Measurements from ENCODE around the gene DRD5.

Gene DRD5

DNA sequence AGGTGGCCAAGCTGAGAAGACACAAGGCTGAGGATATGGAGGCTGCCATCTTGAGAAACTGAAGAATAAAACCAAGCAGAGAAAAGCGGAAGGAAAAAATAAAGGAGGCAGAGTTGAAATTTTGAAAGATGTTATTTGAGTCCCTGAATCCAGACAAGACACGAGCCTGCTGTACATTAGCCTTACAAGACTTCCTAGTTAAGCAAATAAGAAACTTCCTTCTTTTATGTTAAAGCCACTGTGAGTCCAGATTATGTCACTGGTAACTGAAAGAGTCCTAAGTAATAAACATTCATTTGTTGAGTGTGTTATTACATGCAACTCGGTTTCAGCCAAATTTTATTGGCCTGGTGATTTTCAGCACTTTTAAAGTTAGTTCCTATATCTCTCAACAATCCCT, 30.4 kb downstream of the DRD5 start:
- TF ChIP-seq EP300 (IDR thresholded peaks at IDR 0.05; ENCODE audit: borderline replicate concordance) (no peak), CREB1 (IDR thresholded peaks at IDR 0.05; ENCODE audit: low read depth) (no peak), TEAD4 (IDR thresholded peaks at IDR 0.05) (no peak), TCF12 (IDR thresholded peaks at IDR 0.05; ENCODE audit: low read depth) (no peak)
- TF ChIP-seq, protein P1, sequence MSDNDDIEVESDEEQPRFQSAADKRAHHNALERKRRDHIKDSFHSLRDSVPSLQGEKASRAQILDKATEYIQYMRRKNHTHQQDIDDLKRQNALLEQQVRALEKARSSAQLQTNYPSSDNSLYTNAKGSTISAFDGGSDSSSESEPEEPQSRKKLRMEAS (IDR thresholded peaks at IDR 0.05) = no peak

GRCh38 chr4:9812501-9813340, 31.3 kb downstream of the DRD5 start:
- TF ChIP-seq NFIC (IDR thresholded peaks at IDR 0.05) (no peak), RAD21 (IDR thresholded peaks at IDR 0.05; ENCODE audit: low read depth) (no peak), FOXM1 (IDR thresholded peaks at IDR 0.05; ENCODE audit: borderline replicate concordance, low read depth) (no peak), ZBTB7A (IDR thresholded peaks at IDR 0.05; ENCODE audit: low read depth) (no peak), EGR1 (IDR thresholded peaks at IDR 0.05) (no peak), TEAD4 (IDR thresholded peaks at IDR 0.05) (no peak), USF1 (IDR thresholded peaks at IDR 0.05) (no peak)

DNA sequence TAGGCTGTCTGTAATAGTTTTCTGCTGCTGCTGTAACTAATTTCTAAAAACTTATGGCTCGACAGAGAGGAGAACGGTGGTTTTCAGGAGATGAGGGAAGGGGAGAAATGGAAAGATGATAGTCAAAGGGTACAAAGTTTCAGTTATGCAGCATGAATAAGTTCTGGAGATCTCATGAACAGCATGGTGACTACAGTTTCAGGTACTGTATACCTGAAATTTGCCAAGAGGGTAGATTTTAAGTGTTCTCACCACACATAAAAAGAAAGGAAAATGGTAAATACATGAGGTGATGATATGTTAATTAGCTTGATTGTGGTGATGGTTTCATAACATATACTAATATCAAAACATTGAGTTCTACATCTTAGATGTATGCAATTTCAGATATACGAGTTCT, 34.9 kb downstream of the DRD5 start:
- TF ChIP-seq, protein P2, sequence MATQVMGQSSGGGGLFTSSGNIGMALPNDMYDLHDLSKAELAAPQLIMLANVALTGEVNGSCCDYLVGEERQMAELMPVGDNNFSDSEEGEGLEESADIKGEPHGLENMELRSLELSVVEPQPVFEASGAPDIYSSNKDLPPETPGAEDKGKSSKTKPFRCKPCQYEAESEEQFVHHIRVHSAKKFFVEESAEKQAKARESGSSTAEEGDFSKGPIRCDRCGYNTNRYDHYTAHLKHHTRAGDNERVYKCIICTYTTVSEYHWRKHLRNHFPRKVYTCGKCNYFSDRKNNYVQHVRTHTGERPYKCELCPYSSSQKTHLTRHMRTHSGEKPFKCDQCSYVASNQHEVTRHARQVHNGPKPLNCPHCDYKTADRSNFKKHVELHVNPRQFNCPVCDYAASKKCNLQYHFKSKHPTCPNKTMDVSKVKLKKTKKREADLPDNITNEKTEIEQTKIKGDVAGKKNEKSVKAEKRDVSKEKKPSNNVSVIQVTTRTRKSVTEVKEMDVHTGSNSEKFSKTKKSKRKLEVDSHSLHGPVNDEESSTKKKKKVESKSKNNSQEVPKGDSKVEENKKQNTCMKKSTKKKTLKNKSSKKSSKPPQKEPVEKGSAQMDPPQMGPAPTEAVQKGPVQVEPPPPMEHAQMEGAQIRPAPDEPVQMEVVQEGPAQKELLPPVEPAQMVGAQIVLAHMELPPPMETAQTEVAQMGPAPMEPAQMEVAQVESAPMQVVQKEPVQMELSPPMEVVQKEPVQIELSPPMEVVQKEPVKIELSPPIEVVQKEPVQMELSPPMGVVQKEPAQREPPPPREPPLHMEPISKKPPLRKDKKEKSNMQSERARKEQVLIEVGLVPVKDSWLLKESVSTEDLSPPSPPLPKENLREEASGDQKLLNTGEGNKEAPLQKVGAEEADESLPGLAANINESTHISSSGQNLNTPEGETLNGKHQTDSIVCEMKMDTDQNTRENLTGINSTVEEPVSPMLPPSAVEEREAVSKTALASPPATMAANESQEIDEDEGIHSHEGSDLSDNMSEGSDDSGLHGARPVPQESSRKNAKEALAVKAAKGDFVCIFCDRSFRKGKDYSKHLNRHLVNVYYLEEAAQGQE (IDR thresholded peaks at IDR 0.05; ENCODE audit: low read depth) = no peak

- no peak for TF ChIP-seq ZBTB7A (IDR thresholded peaks at IDR 0.05; ENCODE audit: low read depth)
- no peak for TF ChIP-seq USF1 (IDR thresholded peaks at IDR 0.05)
- TF ChIP-seq CEBPB (IDR thresholded peaks at IDR 0.05) = no peak
- TF ChIP-seq RAD21 (IDR thresholded peaks at IDR 0.05; ENCODE audit: low read depth) = no peak
- TF ChIP-seq TAF1 (IDR thresholded peaks at IDR 0.05; ENCODE audit: low read depth) = no peak
- no peak for TF ChIP-seq CREB1 (IDR thresholded peaks at IDR 0.05; ENCODE audit: low read depth)
- TF ChIP-seq, protein P2 (IDR thresholded peaks at IDR 0.05; ENCODE audit: low read depth) = no peak
- TF ChIP-seq TCF12 (IDR thresholded peaks at IDR 0.05; ENCODE audit: low read depth) = no peak
- TF ChIP-seq, protein P1 (IDR thresholded peaks at IDR 0.05) = no peak
- TF ChIP-seq FOXM1 (IDR thresholded peaks at IDR 0.05; ENCODE audit: borderline replicate concordance, low read depth) = no peak
- TF ChIP-seq EGR1 (IDR thresholded peaks at IDR 0.05) = no peak
- TF ChIP-seq YY1 (IDR thresholded peaks at IDR 0.05; ENCODE audit: low read depth) = no peak
- no peak for TF ChIP-seq EP300 (IDR thresholded peaks at IDR 0.05; ENCODE audit: borderline replicate concordance)
- TF ChIP-seq NFIC (IDR thresholded peaks at IDR 0.05) = no peak
- no peak for TF ChIP-seq TEAD4 (IDR thresholded peaks at IDR 0.05)
Measured at GRCh38 chr4:9820343-9820742, 38.9 kb downstream of the DRD5 start.

GRCh38 chr4:9825049-9825448, 43.6 kb downstream of the DRD5 start:
- TF ChIP-seq TEAD4 (IDR thresholded peaks at IDR 0.05) (no peak), CREB1 (IDR thresholded peaks at IDR 0.05; ENCODE audit: low read depth) (no peak), CEBPB (IDR thresholded peaks at IDR 0.05) (no peak), NFIC (IDR thresholded peaks at IDR 0.05) (no peak), USF1 (IDR thresholded peaks at IDR 0.05) (no peak), RAD21 (IDR thresholded peaks at IDR 0.05; ENCODE audit: low read depth) (no peak), ZBTB7A (IDR thresholded peaks at IDR 0.05; ENCODE audit: low read depth) (no peak), FOXM1 (IDR thresholded peaks at IDR 0.05; ENCODE audit: borderline replicate concordance, low read depth) (no peak), EP300 (IDR thresholded peaks at IDR 0.05; ENCODE audit: borderline replicate concordance) (no peak), EGR1 (IDR thresholded peaks at IDR 0.05) (no peak)
- TF ChIP-seq, protein P1 (IDR thresholded peaks at IDR 0.05) = no peak
- TF ChIP-seq, protein P2 (IDR thresholded peaks at IDR 0.05; ENCODE audit: low read depth) = no peak

All from Ishikawa (cell line).